HG03558 (cell line): Measurements from ENCODE around the gene HSPA13.
"Not testable (repeated sequence)": the region's sequence is repeated elsewhere in the genome, so short reads cannot be mapped to it uniquely, and the experiment has no call there.

ENCODE experiments used
- ATAC-seq: cut with Tn5 transposase; IDR thresholded peaks from one replicate; pipeline ENCODE4 v1.9.1; 2021; ENCODE audit warnings: moderate number of reproducible peaks; ENCODE audit not compliant: unreplicated experiment; ENCODE audit errors: extremely low read depth

The HSPA13 gene, protein sequence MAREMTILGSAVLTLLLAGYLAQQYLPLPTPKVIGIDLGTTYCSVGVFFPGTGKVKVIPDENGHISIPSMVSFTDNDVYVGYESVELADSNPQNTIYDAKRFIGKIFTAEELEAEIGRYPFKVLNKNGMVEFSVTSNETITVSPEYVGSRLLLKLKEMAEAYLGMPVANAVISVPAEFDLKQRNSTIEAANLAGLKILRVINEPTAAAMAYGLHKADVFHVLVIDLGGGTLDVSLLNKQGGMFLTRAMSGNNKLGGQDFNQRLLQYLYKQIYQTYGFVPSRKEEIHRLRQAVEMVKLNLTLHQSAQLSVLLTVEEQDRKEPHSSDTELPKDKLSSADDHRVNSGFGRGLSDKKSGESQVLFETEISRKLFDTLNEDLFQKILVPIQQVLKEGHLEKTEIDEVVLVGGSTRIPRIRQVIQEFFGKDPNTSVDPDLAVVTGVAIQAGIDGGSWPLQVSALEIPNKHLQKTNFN

GRCh38 chr21:14382835-14383595, at the start of gene HSPA13:
HSPA13 (minus strand) TSS chr21:14383146; CDS start chr21:14383119, 27 bp downstream.
- ATAC-seq: peak; percentile 97

GRCh38 chr21:14418920-14419319, 36.0 kb upstream of the HSPA13 start:
- no peak for ATAC-seq

- ATAC-seq: no peak
Observed at GRCh38 chr21:14414932-14415508, 32.1 kb upstream of the HSPA13 start.

GRCh38 chr21:14405962-14406361, 23.0 kb upstream of the HSPA13 start:
- no peak for ATAC-seq

- no peak for ATAC-seq
Observed at GRCh38 chr21:14405225-14405624, 22.3 kb upstream of the HSPA13 start.

GRCh38 chr21:14403681-14404318, 20.9 kb upstream of the HSPA13 start:
- peak; percentile 52 for ATAC-seq

DNA sequence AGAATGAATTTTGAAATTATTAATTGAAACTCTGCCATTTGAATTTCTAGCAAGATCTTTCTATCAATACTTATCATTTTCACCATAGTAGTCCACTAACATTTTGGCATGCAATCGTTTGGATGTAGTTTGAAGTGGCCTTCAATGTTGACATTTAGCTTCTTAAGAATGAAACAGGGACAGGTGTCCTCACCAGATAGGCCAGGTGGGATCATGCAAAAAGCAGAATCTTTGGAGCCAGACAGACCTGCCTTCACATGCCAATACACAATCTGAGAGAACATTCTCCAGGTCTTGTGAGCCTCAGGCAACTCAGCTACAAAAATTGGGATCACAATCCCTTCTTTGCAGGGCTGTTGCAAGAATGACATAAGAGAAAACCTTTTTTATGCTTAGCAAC, 18.3 kb upstream of the HSPA13 start:
- no peak for ATAC-seq

- no peak for ATAC-seq
Observed at GRCh38 chr21:14388282-14388681, 5.3 kb upstream of the HSPA13 start.

GRCh38 chr21:14384453-14384852, 1.5 kb upstream of the HSPA13 start:
- ATAC-seq: no peak

- ATAC-seq: peak; percentile 5
Observed at GRCh38 chr21:14383596-14384180, 742 bp upstream of the HSPA13 start.

- no peak for ATAC-seq
Observed at GRCh38 chr21:14382486-14382834, 486 bp downstream of the HSPA13 start.

GRCh38 chr21:14376854-14377253, 6.1 kb downstream of the HSPA13 start:
- ATAC-seq: no peak

DNA sequence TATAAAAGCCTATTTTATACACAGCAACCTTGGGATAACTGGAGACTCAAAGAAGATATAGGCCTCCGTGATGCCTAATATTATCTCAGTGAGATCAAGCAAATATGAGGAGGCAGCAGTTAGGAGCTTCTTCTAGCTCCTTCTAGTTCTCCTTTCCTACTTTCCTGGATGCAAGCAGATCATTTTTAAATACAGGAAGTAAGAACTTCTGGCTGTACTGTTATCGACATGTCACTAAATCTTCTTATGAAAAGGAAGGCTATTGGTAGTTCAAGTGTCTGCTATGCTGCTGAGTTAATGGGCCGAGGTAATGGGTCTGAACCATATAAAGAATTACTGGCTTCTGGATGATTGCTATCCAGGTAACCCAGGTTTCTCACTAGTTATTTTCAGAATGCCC, 15.9 kb downstream of the HSPA13 start:
- ATAC-seq: no peak

GRCh38 chr21:14361958-14362357, 21.0 kb downstream of the HSPA13 start:
- ATAC-seq: no peak

DNA sequence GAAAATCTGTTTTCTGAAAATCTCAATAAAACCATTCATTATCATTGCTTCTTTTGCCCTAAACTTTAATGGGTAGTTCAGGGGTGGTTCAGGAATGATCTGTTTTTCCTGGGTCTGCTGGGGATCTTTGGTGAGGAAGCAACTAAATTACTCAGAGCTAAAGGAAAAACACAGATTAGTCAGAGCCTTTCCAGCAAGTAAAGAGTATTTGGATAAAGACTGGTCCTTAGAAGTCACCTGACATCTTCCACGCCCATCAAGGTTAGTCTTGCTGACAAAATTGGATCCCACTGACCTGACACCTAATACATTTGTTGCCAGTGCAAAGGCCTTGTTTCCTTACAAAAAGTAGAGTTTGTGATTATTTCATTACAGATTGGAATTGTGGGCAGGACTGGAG, 24.2 kb downstream of the HSPA13 start:
- ATAC-seq: no peak

DNA sequence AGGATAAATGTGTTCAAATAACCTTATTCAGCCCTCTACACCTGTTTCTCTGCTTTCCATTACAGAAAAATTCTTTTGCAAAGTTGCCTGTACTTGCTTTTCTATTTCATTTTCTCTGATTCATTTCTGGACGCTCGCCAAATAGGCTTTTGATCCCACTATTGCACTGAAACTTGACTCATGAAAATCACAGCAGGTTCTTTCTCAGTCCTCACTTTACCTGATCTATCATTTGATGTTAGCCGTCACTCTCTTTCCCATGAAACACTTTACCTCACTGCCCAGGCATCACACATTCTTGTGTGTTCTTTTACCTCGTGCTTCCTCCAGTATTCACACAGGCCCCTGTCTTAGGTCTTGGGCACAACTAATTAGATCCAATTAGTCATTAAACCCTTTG, 26.2 kb downstream of the HSPA13 start:
- ATAC-seq: no peak

- ATAC-seq: no peak
Observed at GRCh38 chr21:14354515-14354914, 28.4 kb downstream of the HSPA13 start.

GRCh38 chr21:14353726-14354125, 29.2 kb downstream of the HSPA13 start:
- no peak for ATAC-seq

DNA sequence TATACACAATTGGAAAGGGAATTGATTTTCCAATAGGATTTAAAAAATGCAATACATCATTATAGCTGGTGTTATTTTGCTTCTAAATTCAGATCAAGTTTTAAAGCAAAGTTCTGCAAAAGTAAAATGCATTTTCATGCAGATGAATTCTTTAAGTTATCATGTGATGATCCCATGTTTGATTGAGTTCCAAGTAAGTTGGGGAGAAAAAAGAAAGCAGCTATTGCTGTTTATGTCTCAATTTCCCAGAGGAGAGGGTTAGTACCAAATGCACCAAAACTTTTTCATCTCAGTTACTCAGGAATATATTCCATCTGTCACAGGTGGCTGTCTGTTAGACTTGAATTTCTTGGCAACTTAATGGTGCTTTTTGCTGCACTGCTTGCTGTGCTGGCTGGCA, 29.7 kb downstream of the HSPA13 start:
- ATAC-seq: no peak

- not testable (repeated sequence) for ATAC-seq
Observed at GRCh38 chr21:14327346-14327745, 55.6 kb downstream of the HSPA13 start.
